Measurements from ENCODE around the gene OLFML2B.

The OLFML2B gene

GRCh38 chr1:161940866-161941591 is 82.6 kb downstream of the OLFML2B start:
- DNase-seq = no peak

DNA sequence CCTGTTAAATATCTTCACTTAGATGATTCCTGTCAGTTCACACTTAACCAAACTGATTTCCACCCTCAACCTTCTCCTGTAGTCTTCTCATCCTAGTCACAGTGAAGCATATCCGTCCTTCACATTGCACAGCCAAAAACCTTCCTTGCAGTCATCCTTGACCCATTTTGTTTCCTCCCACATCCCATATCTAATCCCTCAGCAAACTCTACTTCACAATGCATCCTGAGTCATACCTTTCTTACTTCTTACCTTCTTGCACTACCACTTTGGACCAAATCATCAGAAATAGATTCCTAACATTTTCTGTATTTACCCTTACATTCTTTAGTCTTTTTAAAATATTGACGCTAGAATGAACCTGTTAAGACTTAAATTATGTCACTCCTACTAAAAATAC is 86.9 kb downstream of the OLFML2B start:
- DNase-seq = no peak

- DNase-seq = no peak
Measured at GRCh38 chr1:161935264-161935663, 88.4 kb downstream of the OLFML2B start.

GRCh38 chr1:161933592-161934588 is 89.8 kb downstream of the OLFML2B start:
- peak; percentile 29 for DNase-seq
